Liver (tissue), 3 donors: Measurements from ENCODE around the gene PSMB1.

Experiments used
- SP1 ChIP-seq: IDR thresholded peaks from 2 replicates; pipeline ENCODE4 v1.6.1; 2018; ENCODE audit warnings: antibody characterized with exemption, mild to moderate bottlenecking
- TF ChIP-seq, protein P1 (sequence below): fragments of 150-350 bp; IDR thresholded peaks from 2 replicates; pipeline ENCODE4 v1.5.1; 2017; ENCODE audit warnings: improper control_type of control experiment, low read depth, low read length; ENCODE audit not compliant: missing input control
- donor health status: healthy.
- donor health status: healthy.

DNA sequence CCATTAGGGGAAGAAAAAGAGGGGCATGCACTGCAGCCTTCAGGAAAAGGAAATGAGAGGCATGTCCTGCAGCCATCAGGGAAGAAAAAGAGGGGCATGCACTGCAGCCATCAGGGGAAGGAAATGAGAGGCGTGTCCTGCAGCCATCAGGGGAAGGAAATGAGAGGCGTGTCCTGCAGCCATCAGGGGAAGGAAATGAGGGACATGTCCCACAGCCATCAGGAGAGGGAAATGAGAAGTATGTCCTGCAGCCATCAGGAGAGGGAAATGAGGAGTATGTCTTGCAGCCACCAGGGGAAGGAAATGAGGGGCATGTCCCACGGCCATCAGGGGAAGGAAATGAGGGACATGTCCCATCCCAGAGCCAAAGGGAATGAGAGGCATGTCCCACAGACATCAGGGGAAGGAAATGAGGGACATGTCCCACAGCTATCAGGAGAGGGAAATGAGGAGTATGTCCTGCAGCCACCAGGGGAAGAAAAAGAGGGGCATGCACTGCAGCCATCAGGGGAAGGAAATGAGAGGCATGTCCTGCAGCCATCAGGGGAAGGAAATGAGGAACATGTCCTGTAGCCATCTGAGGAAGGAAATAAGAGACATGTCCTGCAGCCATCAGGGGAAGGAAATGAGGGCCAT lies 52.0 kb downstream of the PSMB1 start:
- TF ChIP-seq, protein P1, sequence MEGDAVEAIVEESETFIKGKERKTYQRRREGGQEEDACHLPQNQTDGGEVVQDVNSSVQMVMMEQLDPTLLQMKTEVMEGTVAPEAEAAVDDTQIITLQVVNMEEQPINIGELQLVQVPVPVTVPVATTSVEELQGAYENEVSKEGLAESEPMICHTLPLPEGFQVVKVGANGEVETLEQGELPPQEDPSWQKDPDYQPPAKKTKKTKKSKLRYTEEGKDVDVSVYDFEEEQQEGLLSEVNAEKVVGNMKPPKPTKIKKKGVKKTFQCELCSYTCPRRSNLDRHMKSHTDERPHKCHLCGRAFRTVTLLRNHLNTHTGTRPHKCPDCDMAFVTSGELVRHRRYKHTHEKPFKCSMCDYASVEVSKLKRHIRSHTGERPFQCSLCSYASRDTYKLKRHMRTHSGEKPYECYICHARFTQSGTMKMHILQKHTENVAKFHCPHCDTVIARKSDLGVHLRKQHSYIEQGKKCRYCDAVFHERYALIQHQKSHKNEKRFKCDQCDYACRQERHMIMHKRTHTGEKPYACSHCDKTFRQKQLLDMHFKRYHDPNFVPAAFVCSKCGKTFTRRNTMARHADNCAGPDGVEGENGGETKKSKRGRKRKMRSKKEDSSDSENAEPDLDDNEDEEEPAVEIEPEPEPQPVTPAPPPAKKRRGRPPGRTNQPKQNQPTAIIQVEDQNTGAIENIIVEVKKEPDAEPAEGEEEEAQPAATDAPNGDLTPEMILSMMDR = no peak
- no peak for TF ChIP-seq SP1
